Progenitor cell of endocrine pancreas (in vitro differentiated cells): ENCODE measurements around the gene PTH1R. TPM values are rescaled to one million over a fixed set of nuclear protein-coding genes. Genes with fewer than 3 reads are reported as not detected.

ENCODE experiments used
- DNase-seq: peaks from one replicate; pipeline ENCODE4 v3.0.0; 2021; ENCODE audit warnings: low spot score; ENCODE audit not compliant: unreplicated experiment
- H3K27ac Mint-ChIP-seq: 2 replicates; pipeline ENCODE4 v1.8.0; 2021; ENCODE audit warnings: mild to moderate bottlenecking, moderate library complexity, mixed read lengths
- H3K27me3 Mint-ChIP-seq: 2 replicates; pipeline ENCODE4 v1.8.0; 2021; ENCODE audit warnings: mixed read lengths
- H3K36me3 Mint-ChIP-seq: 2 replicates; pipeline ENCODE4 v1.8.0; 2022; ENCODE audit warnings: mixed read lengths; ENCODE audit not compliant: insufficient read depth
- H3K4me1 Mint-ChIP-seq: 2 replicates; pipeline ENCODE4 v1.8.0; 2021; ENCODE audit warnings: low read depth, mixed read lengths
- H3K4me3 Mint-ChIP-seq: 2 replicates; pipeline ENCODE4 v1.8.0; 2021; ENCODE audit warnings: low read depth, mild to moderate bottlenecking, moderate library complexity, mixed read lengths
- H3K9me3 Mint-ChIP-seq: 2 replicates; pipeline ENCODE4 v1.8.0; 2021; ENCODE audit warnings: low read depth, mixed read lengths
- total RNA-seq: library from RNA; stranded (reverse); gene quantifications from 2 replicates; pipeline ENCODE4 v1.2.1, GENCODE V29; 2021
- TF ChIP-seq, protein P1 (sequence below): fragments of 200-600 bp; sonication (generic); IDR thresholded peaks from one replicate; pipeline ENCODE4 v1.5.0; 2021; ENCODE audit warnings: antibody characterized with exemption, mild to moderate bottlenecking; ENCODE audit not compliant: unreplicated experiment

PTH1R gene
- total RNA-seq, 1 donor from 2014 or later = 0.26 TPM

DNA sequence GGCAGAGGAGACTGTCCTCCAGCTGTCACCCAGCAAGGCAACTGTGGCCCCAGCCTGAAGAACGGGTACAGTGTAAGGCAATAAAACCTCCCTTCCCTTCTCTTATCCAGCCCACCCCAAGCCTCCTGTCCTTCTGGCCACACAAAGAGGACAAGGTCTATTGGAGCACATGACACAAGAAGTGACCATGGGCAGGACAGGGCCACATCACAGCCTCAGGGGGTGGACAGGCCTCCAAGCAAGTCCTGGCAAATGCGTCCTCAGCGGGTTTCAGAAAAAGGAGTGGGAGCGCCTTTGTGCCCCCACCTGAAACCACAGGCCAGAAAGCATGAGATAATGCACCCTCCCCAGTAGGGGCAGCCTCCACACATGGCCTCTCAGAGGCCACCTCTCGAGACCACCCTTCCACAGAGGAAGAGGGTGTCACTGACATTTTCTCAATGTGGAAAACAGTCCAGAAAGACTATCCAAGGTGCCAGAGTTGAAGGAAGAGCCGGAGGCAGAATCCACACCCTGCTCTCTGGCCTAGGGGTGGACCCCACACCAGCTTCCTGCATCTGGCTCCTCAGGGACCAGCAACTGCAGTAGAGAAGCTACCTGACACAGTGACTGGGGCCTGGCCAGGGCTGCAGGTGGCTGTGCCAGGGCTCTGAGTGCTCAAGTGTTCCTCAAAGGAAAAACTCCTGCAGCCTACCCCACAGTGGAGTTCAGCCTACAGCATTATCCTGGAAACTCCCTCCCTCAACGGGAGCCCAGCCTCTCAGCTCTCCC lies 55.1 kb downstream of the PTH1R start:
- peaks cover 4% of the 10 kb centered on the region for H3K9me3 Mint-ChIP-seq
- H3K27ac Mint-ChIP-seq = peak overlapping the region; percentile 79
- peaks cover 21% of the 10 kb centered on the region for H3K36me3 Mint-ChIP-seq
- DNase-seq = no peak
- no peak overlapping the region for H3K4me3 Mint-ChIP-seq
- peaks cover 39% of the 10 kb centered on the region for H3K4me1 Mint-ChIP-seq
- TF ChIP-seq, protein P1, sequence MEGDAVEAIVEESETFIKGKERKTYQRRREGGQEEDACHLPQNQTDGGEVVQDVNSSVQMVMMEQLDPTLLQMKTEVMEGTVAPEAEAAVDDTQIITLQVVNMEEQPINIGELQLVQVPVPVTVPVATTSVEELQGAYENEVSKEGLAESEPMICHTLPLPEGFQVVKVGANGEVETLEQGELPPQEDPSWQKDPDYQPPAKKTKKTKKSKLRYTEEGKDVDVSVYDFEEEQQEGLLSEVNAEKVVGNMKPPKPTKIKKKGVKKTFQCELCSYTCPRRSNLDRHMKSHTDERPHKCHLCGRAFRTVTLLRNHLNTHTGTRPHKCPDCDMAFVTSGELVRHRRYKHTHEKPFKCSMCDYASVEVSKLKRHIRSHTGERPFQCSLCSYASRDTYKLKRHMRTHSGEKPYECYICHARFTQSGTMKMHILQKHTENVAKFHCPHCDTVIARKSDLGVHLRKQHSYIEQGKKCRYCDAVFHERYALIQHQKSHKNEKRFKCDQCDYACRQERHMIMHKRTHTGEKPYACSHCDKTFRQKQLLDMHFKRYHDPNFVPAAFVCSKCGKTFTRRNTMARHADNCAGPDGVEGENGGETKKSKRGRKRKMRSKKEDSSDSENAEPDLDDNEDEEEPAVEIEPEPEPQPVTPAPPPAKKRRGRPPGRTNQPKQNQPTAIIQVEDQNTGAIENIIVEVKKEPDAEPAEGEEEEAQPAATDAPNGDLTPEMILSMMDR = no peak
- H3K27me3 Mint-ChIP-seq = no peaks in the 10 kb centered on the region

GRCh38 chr3:46933261-46933660 lies 55.7 kb downstream of the PTH1R start:
- H3K27ac Mint-ChIP-seq = no peak overlapping the region
- no peak overlapping the region for H3K4me3 Mint-ChIP-seq
- no peak for DNase-seq
- peaks cover 44% of the 10 kb centered on the region for H3K4me1 Mint-ChIP-seq
- H3K36me3 Mint-ChIP-seq = peaks cover 25% of the 10 kb centered on the region
- no peaks in the 10 kb centered on the region for H3K27me3 Mint-ChIP-seq
- TF ChIP-seq, protein P1 = no peak
- H3K9me3 Mint-ChIP-seq = peaks cover 4% of the 10 kb centered on the region

GRCh38 chr3:46934072-46934471 lies 56.6 kb downstream of the PTH1R start:
- H3K36me3 Mint-ChIP-seq = peaks cover 22% of the 10 kb centered on the region
- TF ChIP-seq, protein P1 = no peak
- H3K4me3 Mint-ChIP-seq = no peak overlapping the region
- peaks cover 48% of the 10 kb centered on the region for H3K4me1 Mint-ChIP-seq
- H3K27ac Mint-ChIP-seq = no peak overlapping the region
- no peak for DNase-seq
- H3K27me3 Mint-ChIP-seq = no peaks in the 10 kb centered on the region
- no peaks in the 10 kb centered on the region for H3K9me3 Mint-ChIP-seq

DNA sequence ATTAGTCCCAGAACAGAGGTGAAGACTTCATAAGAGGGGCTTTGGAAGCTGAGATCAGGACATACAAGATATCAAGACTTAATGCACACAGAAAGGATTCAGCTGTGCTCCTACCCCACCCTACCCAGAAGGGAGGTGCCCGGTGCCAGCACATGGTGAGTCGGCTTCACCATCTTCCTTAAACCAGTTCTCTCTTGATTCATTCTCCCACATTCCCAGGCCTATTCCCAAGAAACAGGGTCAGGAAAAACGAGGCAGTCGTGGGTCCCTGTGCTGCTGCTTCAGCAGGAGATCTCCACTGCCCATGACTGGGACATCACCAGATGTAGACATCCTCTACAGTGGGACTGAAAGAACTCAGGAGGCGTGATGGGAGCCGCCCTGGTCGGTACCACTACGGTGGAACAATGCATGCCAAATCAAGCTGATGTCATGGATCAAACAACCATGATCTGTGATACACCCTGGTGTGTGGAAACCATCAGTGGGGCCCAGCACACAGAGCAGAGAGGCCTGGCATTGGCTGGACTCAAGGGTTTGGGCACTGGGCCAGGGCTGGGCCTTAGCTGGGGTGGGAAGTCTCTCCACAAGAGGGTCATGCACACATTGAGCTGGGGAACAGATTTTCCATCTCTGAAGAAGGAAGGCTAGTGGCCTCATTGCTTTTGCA lies 57.1 kb downstream of the PTH1R start:
- peak overlapping the region; percentile 76 for H3K27ac Mint-ChIP-seq

DNA sequence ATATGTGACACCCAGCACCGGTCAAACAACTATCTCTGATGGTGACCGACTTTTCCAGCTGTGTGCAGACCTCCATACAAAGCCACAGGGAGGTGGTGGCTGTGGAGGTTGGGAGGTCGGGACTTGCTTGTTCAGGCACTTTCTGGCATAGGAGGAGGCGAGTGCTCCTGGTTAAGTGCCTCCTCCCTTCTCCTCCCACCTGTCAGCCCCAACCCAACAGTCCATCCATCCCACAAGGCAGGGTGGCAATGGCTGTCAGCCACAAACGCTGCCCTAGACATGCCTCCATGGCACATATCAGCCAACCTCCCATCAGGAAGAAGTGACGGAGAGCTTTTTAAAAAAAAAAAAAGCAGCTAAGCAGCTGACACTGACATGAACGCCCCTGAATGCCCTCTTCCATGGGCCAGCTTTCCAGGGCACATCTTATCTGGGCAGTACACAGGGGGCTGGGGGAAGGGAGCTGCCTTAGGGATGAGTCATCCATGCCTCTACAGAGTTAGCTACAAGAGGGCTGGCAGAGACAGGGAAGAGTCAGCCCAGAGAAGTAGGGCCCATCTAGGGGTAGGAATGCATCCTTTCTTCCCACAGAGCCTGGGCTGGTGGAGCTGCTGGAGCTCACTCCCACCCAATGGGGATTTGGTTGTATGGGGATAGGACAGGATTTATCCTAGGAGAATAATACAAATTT lies 57.8 kb downstream of the PTH1R start:
- DNase-seq = no peak
- peak overlapping the region; percentile 91 for H3K27ac Mint-ChIP-seq
- peaks cover 26% of the 10 kb centered on the region for H3K36me3 Mint-ChIP-seq
- H3K9me3 Mint-ChIP-seq = no peaks in the 10 kb centered on the region
- no peak overlapping the region for H3K4me3 Mint-ChIP-seq
- no peaks in the 10 kb centered on the region for H3K27me3 Mint-ChIP-seq
- TF ChIP-seq, protein P1 = peak; percentile 36
- peaks cover 58% of the 10 kb centered on the region for H3K4me1 Mint-ChIP-seq

More for the DNA sequence above, 57.1 kb downstream of the PTH1R start:
- TF ChIP-seq, protein P1 = no peak
- H3K9me3 Mint-ChIP-seq = no peaks in the 10 kb centered on the region
- H3K36me3 Mint-ChIP-seq = peaks cover 23% of the 10 kb centered on the region
- H3K4me3 Mint-ChIP-seq = no peak overlapping the region
- DNase-seq = no peak
- peaks cover 53% of the 10 kb centered on the region for H3K4me1 Mint-ChIP-seq
- H3K27me3 Mint-ChIP-seq = no peaks in the 10 kb centered on the region
